ENCODE results near the gene DCHS1.

The DCHS1 gene

GRCh38 chr11:6596239-6596877, 59.3 kb downstream of the DCHS1 start:
- in situ Hi-C loops (cut with MboI; ENCODE audit: low sequenced_read_pairs) = no loop called here

DNA sequence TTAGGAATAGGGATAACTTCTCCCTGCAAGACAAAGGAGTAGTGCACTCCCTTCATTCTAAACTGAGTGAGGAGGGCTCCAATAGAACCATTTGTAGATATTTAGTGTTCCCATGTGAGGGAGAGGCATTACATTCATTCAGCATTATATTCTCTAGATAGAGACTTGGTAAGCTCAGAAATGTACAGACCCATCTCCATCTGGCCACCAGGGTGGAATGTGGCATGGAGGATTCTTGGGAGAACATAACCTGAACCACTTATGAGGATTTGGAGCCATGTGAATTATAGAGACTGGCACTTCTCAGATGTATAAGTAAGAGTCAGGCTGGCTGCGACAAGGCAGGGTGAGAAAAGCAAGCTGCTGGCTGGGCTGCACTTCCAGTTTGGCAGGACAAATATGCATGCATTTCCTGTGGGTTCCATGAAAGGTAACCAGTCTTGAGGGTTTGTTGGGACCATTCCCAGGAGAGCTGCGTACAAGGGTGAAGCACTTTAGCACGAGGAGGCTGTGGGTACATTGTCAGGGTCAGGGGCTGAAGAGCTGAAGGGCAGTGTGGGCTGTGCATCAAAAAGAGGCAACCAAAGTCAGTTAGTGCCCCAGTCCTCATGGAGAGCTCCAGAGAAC, 61.4 kb downstream of the DCHS1 start:
- in situ Hi-C loops (cut with MboI; ENCODE audit: low sequenced_read_pairs) = no loop called here

GRCh38 chr11:6588018-6588417, 67.6 kb downstream of the DCHS1 start:
- in situ Hi-C loops (cut with MboI; ENCODE audit: low sequenced_read_pairs) = no loop called here

DNA sequence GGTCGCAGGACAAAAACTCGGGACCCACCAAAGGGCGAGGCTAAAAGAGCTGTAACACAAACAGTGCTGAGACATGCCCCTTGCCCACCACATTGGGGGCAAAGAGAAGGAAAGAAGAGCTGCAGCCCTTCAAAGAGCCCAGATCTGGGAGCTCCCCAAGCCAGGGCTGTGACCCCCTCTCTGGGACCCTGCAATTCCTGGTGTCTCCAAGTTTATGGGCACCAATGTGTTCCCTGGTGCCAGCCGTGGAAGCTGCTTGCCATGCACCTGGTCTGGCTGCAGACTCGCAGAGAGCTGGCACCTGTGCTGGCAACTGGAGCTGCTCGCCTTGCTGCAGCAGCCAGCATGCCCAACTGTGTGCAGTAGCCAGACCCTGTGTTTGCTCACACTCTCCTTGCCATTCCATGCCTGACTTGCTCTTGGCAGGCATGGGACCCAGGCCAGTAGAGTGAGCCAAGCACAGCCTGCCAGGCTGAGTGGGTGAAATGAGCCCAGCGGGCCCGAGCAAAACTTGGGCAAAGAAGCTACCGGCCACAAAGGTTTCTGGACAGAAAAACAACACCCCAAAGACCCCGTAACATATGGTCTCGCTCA, 68.2 kb downstream of the DCHS1 start:
- in situ Hi-C loops (cut with MboI; ENCODE audit: low sequenced_read_pairs) = no loop called here

DNA sequence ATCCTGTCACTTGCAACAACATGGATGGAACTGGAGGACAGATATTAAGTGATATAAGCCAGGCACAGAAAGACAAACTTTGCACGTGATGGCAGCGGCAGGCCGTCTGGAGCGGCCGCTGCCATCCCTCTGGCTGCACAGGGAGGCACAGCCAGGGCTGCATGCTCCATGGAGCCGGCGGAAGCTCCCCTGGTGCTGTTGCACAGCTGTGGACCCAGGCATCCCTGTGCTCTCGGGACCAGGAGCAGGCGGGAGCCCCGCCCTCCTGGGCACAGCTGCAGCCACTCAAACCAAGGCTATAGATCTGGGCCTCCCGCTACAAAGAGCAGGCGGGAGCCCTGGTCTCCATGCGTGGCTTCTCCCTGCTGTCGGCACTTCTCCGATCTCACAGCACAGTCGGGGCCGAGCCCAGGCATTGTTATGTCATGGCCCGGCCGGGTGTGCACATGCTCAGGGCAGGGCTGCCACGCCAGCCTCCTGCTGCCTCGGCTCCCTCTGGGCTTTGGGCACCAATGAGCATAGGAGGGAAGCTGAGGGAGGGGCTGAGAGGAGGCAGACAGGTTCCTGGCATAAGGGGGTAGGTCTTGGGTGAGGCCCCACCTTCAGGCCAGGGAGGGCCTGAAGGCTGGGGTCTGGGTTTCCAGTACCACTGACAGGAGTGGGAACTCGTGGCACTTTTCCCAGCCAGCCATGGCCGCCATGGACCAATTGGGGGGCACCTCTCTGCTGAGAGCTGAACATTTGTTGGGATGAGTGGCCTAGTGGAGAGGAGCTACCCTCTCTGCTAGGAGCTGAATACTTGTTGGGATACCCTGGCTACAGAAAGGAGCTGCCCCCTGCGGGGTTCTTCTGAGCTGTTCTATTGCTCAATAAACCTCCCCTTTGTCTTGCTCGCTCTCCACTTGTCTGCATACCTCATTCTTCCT, 68.9 kb downstream of the DCHS1 start:
- in situ Hi-C loops (cut with MboI; ENCODE audit: low sequenced_read_pairs) = no loop called here

DNA sequence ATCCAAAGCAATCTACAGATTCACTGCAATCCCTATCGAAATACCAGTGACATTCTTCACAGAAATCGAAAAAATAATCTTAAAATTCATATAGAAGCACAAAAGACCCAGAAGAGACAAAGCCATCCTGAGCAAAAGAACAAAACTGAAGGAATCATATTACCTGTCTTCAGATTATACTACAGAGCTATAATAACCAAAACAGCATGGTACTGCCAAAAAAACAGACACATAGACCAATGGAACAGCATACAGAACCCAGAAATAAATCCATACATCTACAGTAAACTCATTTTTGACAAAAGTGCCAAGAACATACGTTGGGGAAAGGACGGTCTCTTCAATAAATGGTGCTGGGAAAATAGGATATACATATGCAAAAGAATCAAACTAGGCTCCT, 71.1 kb downstream of the DCHS1 start:
- in situ Hi-C loops (cut with MboI; ENCODE audit: low sequenced_read_pairs) = no loop called here

DNA sequence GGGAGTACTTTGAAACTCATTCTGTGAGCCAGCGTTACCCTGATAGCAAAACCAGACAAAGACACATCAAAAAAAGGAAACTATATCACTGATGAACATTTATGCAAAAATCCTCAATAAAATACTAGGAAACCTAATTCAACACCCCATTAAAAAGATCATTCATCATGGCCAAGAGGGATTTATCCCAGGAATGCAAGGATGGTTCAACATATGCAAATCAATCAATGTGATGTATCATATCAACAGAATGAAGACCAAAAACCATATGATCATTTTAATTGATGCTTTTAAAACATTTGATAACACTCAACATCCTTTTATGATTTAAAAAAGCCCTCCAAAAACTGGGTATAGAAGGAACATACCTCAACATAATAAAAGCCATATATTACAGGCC, 72.0 kb downstream of the DCHS1 start:
- in situ Hi-C loops (cut with MboI; ENCODE audit: low sequenced_read_pairs) = no loop called here

DNA sequence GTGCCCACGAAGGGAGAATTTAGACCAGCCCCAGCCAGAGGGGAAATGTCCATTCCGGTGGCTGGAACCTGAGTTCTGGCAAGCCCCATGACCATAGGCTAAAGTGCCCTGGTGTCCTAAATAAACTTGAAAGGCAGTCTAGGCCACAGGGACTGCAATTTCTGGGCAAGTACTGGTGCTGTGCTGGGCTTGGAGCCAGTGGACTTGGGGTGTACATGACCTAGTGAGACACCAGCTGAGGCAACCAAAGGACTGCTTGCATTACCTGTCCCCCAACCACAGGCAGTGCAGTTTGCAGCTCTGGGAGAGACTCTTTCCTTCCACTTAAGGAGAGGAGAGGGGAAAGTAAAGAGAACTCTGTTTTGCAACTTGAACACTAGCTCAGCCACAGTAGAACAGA, 75.9 kb downstream of the DCHS1 start:
- in situ Hi-C loops (cut with MboI; ENCODE audit: low sequenced_read_pairs) = no loop called here

DNA sequence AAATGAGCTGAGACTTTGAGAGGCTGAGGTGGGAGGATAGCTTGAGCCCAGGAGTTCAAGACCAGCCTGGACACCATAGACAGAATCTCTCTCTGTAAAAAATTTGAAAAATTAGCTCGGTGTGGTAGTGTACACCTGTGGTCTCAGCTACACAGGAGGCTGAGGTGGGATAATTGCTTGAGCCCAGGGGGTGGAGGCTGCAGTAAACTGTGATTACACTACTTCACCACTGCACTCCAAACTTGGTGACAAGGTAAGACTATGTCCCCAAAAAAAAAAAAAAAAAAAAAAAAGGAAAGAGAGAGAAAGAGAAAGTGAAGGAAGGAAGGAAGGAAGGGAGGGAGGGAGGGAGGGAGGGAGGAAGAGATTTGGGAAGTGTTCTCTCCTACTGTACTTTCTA, 77.5 kb downstream of the DCHS1 start:
- in situ Hi-C loops (cut with MboI; ENCODE audit: low sequenced_read_pairs) = no loop called here

DNA sequence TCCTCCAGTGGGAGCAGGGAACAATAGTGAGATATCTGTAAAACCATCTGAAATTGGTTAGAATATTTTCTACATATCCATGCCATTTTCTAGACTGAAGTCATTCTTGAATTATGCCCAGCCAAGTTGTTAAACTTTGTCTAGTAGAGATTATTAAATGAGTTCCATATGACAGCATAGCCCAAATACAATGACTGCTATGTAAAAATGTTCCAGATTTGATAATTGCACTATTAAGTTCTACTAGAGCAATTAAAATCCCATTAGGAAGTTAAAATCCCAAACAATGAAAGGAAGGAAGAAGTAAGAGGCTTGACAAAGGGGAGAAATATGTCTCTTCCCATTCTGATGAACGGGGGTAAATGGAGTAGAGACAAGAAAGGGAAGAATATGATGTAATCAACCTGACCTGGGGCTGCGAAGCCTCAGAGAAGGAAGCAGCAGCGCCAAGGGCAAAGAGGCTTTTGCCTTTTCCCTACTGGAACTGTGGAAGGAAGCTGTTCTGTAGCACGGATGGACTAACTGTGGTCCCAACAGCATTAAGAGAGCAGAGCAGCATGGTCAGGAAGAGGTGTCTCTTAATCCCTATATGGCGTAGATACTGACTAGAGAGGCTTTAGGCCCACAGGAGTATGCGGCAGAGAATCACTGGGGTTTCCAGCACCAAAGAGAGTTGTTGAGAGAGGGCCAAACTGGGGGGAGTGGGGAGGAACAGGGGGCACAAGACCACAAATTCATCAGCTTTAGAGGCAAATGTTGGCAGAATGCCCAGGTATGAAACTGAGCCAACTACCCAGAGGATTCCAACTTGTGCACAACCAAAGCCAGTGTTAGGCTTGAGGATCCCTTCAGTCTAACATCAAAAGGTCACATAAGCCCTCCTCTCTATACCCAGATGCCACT, 78.9 kb downstream of the DCHS1 start:
- in situ Hi-C loops (cut with MboI; ENCODE audit: low sequenced_read_pairs) = no loop called here

- in situ Hi-C loops (cut with MboI; ENCODE audit: low sequenced_read_pairs) = no loop called here
Observed at GRCh38 chr11:6574816-6575715, 80.5 kb downstream of the DCHS1 start.

- in situ Hi-C loops (cut with MboI; ENCODE audit: low sequenced_read_pairs) = no loop called here
Observed at GRCh38 chr11:6572215-6572614, 83.4 kb downstream of the DCHS1 start.

DNA sequence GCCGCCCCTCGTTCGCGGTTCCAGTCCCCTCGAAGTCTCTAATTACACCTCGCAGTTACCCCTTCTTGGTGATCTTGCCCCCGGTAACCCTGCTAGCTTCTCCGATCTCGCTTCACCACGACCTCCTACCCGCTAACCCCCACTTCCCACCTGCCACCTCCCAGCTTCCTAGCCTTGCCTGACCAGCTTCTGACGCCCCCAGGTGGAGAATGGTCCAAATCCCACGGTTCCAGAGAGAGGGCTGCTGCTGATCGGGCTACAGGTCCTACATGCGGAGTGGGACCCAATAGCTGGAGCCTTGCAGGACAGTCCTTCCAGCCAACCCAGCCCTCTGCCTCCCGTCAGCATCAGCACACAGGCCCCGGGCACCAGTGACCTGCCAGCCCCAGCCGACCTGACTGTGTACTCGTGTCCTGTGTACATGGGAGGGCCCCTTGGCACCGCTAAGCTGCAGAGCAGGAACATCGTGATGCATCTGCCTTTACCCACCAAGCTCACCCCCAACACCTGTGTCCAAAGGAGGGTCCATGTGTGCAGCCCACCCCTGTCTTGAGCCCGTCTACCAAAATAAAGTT, 84.1 kb downstream of the DCHS1 start:
- in situ Hi-C loops (cut with MboI; ENCODE audit: low sequenced_read_pairs) = no loop called here
